Activated CD4-positive, alpha-beta T cell treated with anti-CD3 and anti-CD28 coated beads for 48 hours (primary cell): Measurements from ENCODE around the gene DAAM2.

Experiments used
- DNase-seq: peaks from one replicate; pipeline ENCODE4 v3.0.0-alpha.2; 2020

DAAM2 gene

GRCh38 chr6:39850736-39851297, 58.6 kb downstream of the DAAM2 start:
- DNase-seq: no peak

DNA sequence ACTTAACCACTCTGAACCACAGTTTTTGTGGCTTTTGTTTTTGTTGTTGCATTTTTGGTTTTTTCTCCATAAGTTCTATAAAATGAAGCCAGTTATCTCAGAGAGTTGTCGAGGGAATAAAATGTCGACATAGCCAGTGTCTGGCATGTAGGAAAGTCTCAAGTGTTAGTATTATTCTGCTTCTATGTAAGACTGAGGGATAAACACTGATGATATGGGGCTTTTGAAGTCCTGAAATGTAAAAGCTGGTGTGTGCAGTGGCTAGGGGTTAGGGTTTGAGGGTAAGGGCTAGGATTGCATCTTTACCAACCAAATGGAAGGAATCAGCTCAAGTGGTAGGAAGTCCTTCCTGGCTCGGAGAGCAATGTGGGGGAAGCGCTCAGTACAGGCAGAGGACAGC, 59.2 kb downstream of the DAAM2 start:
- DNase-seq: no peak

- no peak for DNase-seq
Observed at GRCh38 chr6:39852324-39852723, 60.1 kb downstream of the DAAM2 start.

DNA sequence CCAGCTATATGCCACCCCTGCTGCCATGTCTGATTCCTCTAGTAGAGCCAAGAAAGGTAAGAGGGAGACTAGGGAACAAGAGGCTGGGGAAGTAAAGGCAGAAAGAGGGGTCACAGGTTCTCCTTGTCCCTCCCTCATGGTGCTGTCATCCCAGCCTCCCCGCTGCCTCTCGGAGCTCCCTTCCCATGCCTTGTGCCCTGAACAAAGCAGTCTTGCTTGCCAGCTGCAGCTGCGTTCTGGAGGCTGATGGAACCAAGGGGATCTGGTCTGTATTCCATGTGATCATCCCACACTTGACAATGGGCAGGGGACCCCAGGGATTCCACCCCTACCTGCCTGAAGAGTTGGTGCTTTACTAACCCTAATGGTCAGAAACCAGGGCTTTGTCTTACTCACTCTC, 61.4 kb downstream of the DAAM2 start:
- DNase-seq: no peak

GRCh38 chr6:39855356-39855995, 63.3 kb downstream of the DAAM2 start:
- DNase-seq: no peak

DNA sequence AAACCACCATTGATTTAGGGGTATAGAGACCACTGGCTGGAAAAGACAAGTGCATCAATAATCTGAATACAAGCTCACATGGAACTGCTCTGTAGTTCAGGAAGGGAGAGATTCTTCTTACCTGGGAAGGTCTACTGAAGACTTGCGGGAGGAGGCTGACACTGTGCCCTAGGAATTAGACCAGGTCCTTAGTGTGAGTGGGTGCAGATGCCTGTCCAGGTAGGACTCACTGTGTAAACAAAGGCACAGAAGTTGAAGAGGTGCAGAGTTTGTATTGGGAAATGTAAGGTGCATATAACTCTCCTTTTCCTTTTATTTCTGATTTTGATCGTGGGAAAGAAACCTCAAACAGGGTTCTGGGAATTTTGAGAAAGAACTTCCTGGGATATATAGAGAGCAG, 66.8 kb downstream of the DAAM2 start:
- no peak for DNase-seq

- DNase-seq: no peak
Observed at GRCh38 chr6:39861663-39862062, 69.5 kb downstream of the DAAM2 start.

DNA sequence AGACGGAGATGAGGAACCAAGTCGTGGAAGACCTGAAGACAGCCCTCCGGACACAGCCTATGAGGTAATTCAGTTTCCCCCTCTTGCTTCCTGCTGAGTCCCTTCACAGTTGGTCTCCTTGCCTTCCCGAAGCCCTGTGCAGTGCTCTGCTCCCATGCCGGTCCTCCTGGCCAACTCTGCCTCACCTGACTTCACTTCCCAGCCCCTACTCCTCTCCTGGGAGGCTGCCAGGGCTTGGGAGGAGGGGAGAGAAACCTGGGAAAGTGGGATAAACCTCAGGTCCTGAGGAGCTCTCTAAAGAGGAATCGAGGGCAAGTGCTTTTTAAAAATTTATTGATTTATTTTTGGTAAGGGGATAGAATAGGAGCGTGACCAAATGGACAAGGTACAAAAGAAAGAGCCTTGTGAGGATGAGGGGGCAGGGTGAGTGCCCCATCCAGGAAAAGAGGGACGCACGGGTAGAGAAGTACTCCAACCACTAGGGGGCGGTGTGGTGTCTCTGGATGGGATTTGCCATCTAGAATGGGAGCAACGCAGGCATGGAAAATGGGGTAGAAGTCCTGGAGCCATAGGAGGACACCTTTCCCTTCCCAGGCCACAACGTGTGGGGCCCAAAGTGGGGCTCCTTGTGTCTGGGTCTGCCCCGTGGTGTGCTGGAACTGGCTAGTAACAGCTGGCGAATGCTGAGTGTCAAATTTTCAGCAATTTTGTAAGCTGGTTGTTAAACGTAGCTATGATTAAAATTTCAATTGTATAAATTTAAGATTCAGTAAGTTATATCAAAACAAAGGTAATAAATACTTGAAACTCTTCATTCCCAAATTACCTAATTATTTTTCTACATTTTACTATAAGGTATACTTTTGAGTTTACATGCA, 73.1 kb downstream of the DAAM2 start:
- DNase-seq: peak; percentile 79

- DNase-seq: no peak
Observed at GRCh38 chr6:39867592-39867991, 75.4 kb downstream of the DAAM2 start.

DNA sequence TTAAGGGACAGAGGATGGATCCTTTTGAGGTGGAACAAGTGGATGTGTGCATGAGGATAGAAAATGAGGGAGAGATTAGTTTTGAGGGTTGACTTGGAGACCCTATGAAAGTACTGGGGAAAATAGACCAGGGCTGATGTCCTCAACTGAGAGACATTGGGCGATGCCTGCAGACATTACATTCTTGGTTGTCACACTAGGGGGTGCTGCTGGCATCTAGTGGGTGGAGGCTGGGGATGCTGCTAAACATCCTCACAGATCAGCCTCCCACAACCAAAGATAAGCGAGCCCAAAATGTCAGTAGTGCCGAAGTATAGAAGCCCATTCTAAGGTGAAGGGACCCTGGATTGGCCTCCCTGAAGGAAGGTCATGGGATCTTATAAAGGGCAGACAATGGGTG, 78.8 kb downstream of the DAAM2 start:
- no peak for DNase-seq

DNA sequence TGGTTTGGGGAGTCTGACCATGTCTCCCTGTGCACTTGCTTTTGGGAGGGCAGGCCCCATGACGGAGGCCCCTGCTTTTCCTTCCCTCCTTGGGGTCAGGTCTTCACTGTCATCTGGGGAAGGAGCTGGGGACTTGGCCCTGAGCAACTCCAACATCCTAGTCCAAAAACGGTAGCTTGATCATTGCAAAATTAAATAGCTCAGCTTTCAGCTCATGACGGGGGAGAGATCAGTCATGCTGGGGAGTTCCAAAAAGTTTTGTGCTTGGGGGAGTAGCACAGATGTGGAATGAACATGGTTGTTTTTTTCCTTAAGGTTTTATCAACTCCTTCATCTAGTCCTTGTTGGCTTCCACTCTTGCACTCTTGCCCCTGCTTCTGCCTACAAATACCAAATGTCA, 81.3 kb downstream of the DAAM2 start:
- DNase-seq: no peak

DNA sequence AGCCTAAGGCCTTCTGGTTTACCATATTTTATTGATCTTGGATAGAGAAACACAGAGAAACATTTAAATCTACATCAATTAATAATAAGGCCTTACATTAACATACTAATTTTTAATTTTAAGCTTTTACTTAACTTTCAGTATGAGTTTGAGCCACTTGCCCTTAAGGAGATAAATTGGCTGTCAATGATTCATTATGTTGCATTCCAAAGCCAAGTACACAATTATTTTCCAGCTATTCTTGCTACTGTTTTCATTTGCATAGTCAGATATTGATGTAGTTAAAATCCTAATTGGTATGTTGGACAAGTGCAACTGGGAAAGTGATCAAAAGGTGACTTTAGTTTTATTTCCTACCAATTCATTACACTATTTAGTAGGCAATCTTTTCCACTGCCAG, 83.9 kb downstream of the DAAM2 start:
- DNase-seq: no peak

- no peak for DNase-seq
Observed at GRCh38 chr6:39876826-39877225, 84.7 kb downstream of the DAAM2 start.

- no peak for DNase-seq
Observed at GRCh38 chr6:39879535-39879934, 87.4 kb downstream of the DAAM2 start.

DNA sequence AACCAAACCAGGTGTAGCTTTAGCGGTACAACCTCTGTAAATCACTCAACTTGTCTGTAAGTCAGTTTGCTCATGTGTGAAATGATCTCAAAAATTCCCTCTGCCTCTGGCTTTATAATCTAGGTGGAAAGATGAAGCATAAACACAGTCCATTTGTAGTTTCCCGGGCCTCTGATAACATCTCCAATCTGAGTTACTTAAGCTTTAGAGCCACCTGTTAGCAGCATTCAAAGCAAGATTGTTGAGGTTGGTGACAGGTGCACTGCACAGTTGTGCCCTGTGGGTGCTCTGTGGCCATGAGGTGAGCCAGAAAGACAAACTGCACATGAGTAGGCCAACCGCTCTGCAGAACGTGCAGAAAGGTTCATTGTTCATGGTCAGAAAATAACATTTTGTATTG, 88.4 kb downstream of the DAAM2 start:
- DNase-seq: no peak

DNA sequence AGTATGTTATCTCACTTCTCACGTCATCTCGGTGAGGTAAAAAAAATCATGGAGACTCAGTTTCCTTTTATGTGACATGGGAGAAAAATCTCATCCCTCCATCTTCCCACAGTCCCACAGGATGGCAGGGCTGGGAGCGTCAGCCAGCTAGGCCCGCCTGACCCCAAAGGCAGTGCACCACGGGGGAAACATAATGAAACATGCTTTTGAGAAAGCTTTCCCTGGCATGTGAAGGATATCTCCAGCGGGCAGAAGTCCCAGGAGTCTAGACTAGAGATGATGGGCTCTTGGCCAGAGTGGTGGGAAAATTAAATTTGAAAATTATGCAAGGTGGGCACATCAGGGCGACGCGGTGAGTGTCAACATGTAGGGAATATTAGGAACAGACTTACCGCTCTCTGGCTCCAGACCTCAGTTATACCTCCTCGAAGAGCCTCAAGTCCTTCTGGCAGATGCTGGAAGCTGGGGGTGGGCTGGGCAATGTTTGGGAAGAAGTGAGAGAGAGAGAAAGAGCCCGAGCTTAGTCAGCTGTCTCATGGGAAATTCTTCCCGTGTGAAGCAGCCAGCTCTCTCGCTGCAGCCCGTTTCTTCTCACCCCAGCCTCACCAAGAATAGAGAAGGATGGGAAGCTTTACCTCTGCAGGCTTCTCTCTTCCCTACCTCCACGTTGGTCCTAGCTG, 89.8 kb downstream of the DAAM2 start:
- DNase-seq: no peak

DNA sequence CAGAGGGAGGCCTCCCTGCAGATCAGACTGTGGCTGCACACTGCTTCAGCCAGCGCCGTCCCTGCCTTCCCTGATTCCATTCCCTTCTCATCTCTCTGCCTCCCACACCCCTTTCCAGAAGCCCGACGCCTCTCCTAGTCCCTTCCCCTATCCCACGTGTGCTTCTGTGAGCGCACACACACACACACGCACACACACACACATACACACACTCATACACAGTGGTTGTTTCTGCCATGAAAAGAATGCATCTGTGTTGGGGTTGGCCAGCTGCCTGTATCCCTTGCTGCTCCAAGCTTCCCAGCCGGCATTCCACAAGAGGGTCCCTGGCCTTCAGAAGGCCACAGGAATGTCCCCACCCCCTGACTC, 90.3 kb downstream of the DAAM2 start:
- DNase-seq: no peak

GRCh38 chr6:39884696-39885095, 92.5 kb downstream of the DAAM2 start:
- DNase-seq: no peak

GRCh38 chr6:39885691-39886090, 93.5 kb downstream of the DAAM2 start:
- DNase-seq: no peak

GRCh38 chr6:39886871-39887270, 94.7 kb downstream of the DAAM2 start:
- no peak for DNase-seq

DNA sequence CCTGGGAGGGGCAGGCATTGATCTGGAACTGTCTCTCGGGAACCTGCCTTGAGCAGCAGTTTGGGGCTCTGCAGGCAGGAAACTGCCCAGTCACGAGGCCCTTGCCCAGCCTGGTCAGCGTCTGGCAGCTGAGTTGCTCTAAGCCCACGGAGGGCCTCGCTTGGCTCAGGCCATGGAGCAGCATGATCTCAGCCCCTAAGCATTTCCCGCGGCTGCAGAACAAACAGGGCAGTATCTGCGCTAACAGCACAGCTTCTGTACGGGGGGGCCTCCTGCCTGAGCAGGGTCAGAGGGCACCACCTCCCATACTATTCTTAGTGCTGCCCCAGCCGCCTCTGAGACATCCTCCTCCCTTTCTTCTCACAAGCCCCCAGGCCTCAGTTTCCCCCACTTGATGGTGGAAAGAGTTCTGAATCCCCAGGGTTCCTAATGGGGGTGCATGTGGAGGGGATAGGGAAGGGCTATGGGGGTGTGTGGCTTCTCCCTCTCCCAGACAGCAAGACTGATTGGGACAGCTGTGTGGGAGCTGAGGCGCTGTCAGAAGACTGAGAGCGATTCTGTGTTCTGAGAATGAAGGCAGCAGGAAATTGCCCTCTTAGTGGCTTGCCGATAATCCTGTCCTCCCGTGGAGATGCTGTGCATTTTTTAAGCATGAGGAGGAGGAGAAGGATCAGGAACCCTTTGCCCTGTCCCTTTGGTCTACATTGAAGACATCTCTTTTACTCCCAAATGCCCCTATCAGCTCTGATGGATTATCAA, 95.7 kb downstream of the DAAM2 start:
- no peak for DNase-seq

GRCh38 chr6:39889229-39889628, 97.1 kb downstream of the DAAM2 start:
- DNase-seq: no peak

GRCh38 chr6:39891353-39891752, 99.2 kb downstream of the DAAM2 start:
- DNase-seq: no peak
